CD4-positive, alpha-beta T cell (primary cell): ENCODE measurements around the gene LBHD2. TPM values are rescaled to one million over a fixed set of nuclear protein-coding genes. Genes with fewer than 3 reads are reported as not detected.

Experiments used
- ATAC-seq: fragments of 200-7000 bp; cut with Tn5 transposase; one replicate; pipeline ENCODE4 v1.10.0; 2022; ENCODE audit warnings: mild to moderate bottlenecking; ENCODE audit not compliant: poor library complexity
- CTCF ChIA-PET: fragments of 350-600 bp; sonication (Branson Sonifier 250); formaldehyde crosslinking; loops from one replicate; lab custom pipeline; 2021; ENCODE audit warnings: antibody characterized with exemption, inconsistent platforms; lab: Charles Lee
- POLR2A ChIA-PET: fragments of 350-600 bp; sonication (Branson Sonifier 250); formaldehyde crosslinking; loops from one replicate; lab custom pipeline; 2021; ENCODE audit warnings: antibody characterized with exemption, inconsistent platforms; lab: Charles Lee
- DNase-seq, 14 experiments: peaks; one replicate each; pipeline ENCODE4 v3.0.0-alpha.2; 2013 to 2020; ENCODE audit warnings: mixed read lengths in 2 of 14
- H3K27ac ChIP-seq, 2 donors: one replicate each; pipeline versions ENCODE4 v1.5.1 to v1.7.0; 2013; ENCODE audit warnings: low read length in 2 of 2, low read depth in 1 of 2, mild to moderate bottlenecking in 1 of 2
- H3K27me3 ChIP-seq, 2 experiments: 1 replicate in 1 of 2; 2 replicates in 1 of 2; pipeline versions ENCODE4 v1.6.1 to v1.7.0; 2013; ENCODE audit warnings: low read length in 2 of 2, control low read depth in 1 of 2, mild to moderate bottlenecking in 1 of 2, moderate library complexity in 1 of 2; ENCODE audit not compliant: insufficient read depth in 2 of 2, control insufficient read depth in 1 of 2
- H3K36me3 ChIP-seq: one replicate; pipeline ENCODE4 v1.6.1; 2013; ENCODE audit warnings: low read length, control low read depth; ENCODE audit not compliant: insufficient read depth
- H3K4me1 ChIP-seq: one replicate; pipeline ENCODE4 v1.6.1; 2013; ENCODE audit warnings: low read length, control low read depth; ENCODE audit not compliant: insufficient read depth
- H3K4me3 ChIP-seq: one replicate; pipeline ENCODE4 v1.5.1; 2013; ENCODE audit warnings: mild to moderate bottlenecking, low read length, moderate library complexity
- H3K9me3 ChIP-seq, 2 experiments: 1 replicate in 1 of 2; 2 replicates in 1 of 2; pipeline versions ENCODE4 v1.6.1 to v1.7.0; 2013; ENCODE audit warnings: low read length in 2 of 2, mild to moderate bottlenecking in 2 of 2, control low read depth in 1 of 2, moderate library complexity in 1 of 2; ENCODE audit not compliant: control insufficient read depth in 1 of 2, insufficient read depth in 1 of 2
- H3K27ac Mint-ChIP-seq: one replicate; pipeline ENCODE4 v1.8.0; 2020; ENCODE audit warnings: mixed read lengths
- H3K27me3 Mint-ChIP-seq: one replicate; pipeline ENCODE4 v1.8.0; 2021; ENCODE audit warnings: mixed read lengths
- H3K36me3 Mint-ChIP-seq: one replicate; pipeline ENCODE4 v1.8.0; 2021; ENCODE audit warnings: low read depth, mixed read lengths
- H3K4me1 Mint-ChIP-seq: one replicate; pipeline ENCODE4 v1.8.0; 2021; ENCODE audit warnings: low read depth, mixed read lengths
- H3K4me3 Mint-ChIP-seq: one replicate; pipeline ENCODE4 v1.8.0; 2020; ENCODE audit warnings: mild to moderate bottlenecking, mixed read lengths
- H3K9me3 Mint-ChIP-seq: one replicate; pipeline ENCODE4 v1.8.0; 2020; ENCODE audit warnings: mixed read lengths
- CTCF ChIP-seq: fragments of 200-600 bp; IDR thresholded peaks from one replicate; pipeline ENCODE4 v1.8.0; 2022; ENCODE audit warnings: antibody characterized with exemption, mild to moderate bottlenecking
- intact Hi-C, 2 experiments: fragments of 100-400 bp; cut with DNase I in 1 of 2; cut with micrococcal nuclease in 1 of 2; formaldehyde crosslinking; loops; one replicate each; pipeline versions ENCODE4 v1.15.1 to v1.9.0; 2023 to 2025; cut with DNase I, micrococcal nuclease
- total RNA-seq, 174 experiments: library from RNA in 2 of 174; stranded (reverse) in 2 of 174; gene quantifications; one replicate each; pipeline ENCODE4 v1.2.3 and lab custom pipeline; 2021 to 2026

The LBHD2 gene
- total RNA-seq, 2 experiments from 2014 or later: not detected

DNA sequence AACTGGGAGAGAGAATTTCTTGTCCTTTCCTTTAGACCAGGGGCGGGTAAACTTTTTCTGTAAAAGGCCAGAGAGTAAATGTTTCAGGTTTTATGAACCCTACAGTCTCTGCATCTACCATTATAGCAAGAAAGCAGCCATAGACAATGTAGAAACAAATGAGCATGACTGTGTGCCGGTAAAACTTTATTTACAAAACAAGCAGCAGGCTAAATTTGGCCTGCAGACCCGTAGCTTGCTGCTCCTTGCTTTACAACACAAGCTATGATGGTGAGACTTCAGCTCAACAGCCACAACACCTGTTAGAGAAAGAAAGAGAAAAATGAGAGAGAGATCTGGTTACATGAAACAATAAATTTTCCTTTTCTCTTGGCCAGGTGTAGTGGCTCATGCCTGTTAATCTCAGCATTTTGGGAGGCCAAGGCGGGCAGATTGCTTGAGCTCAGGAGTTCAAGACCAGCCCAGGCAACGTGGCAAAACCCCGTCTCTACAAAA is 22.5 kb upstream of the LBHD2 start:
- Histone ChIP-seq H3K27me3 (peaks cover 6 to 16% of the 10 kb centered on the region in 2 experiments), H3K4me1 (peaks cover 15% of the 10 kb centered on the region), H3K4me3 (no peak overlapping the region), H3K36me3 (no peaks in the 10 kb centered on the region), H3K27ac (no peak overlapping the region), H3K9me3 (peaks cover 0 to 7% of the 10 kb centered on the region in 2 experiments)
- POLR2A ChIA-PET: interaction anchor here (1.2 kb wide), 1 partner anchor 13 kb away, joined by 3 read pairs; no protein-coding TSS in a partner anchor
- H3K9me3 Mint-ChIP-seq: no peaks in the 10 kb centered on the region
- no peak for ATAC-seq
- CTCF ChIA-PET: no interaction called here
- DNase-seq: no peak
- intact Hi-C loops: no loop called here
- H3K4me1 Mint-ChIP-seq: no peaks in the 10 kb centered on the region
- H3K4me3 Mint-ChIP-seq: no peak overlapping the region
- TF ChIP-seq CTCF: no peak
- no peaks in the 10 kb centered on the region for H3K36me3 Mint-ChIP-seq
- H3K27me3 Mint-ChIP-seq: peaks cover 9% of the 10 kb centered on the region
- no peak overlapping the region for H3K27ac Mint-ChIP-seq

- Histone ChIP-seq H3K27me3 (peaks cover 2 to 10% of the 10 kb centered on the region in 2 experiments), H3K9me3 (no peaks in the 10 kb centered on the region), H3K36me3 (no peaks in the 10 kb centered on the region), H3K4me3 (no peak overlapping the region), H3K4me1 (no peaks in the 10 kb centered on the region), H3K27ac (no peak overlapping the region)
- ChIA-PET CTCF (no interaction called here), POLR2A (no interaction called here)
- H3K4me1 Mint-ChIP-seq: no peaks in the 10 kb centered on the region
- H3K27me3 Mint-ChIP-seq: peaks cover 9% of the 10 kb centered on the region
- no peaks in the 10 kb centered on the region for H3K9me3 Mint-ChIP-seq
- intact Hi-C loops: no loop called here
- ATAC-seq (no peak), DNase-seq (no peak)
- TF ChIP-seq CTCF: no peak
- H3K36me3 Mint-ChIP-seq: no peaks in the 10 kb centered on the region
- no peak overlapping the region for H3K4me3 Mint-ChIP-seq
- no peak overlapping the region for H3K27ac Mint-ChIP-seq
These were observed 19.6 kb upstream of the LBHD2 start for GRCh38 chr14:103064436-103064835.

DNA sequence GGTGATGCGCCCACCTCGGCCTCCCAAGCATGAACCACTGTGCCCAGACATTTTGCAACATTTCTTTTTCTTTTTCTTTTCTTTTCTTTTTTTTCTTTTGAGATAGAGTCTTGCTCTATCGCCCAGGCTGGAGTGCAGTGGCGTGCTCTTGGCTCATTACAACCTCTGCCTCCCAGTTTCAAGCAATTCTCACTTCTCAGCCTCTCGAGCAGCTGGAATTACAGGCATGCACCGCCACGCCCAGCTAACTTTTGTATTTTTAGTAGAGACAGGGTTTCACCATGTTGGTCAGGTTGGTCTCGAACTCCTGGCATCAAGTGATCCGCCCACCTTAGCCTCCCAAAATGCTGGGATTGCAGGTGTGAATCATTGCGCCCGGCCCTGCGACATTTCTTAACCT is 19.0 kb upstream of the LBHD2 start:
- intact Hi-C loops: no loop called here
- Histone ChIP-seq H3K27me3 (peaks cover 2 to 5% of the 10 kb centered on the region in 2 experiments), H3K36me3 (no peaks in the 10 kb centered on the region), H3K9me3 (no peaks in the 10 kb centered on the region), H3K4me3 (no peak overlapping the region), H3K4me1 (no peaks in the 10 kb centered on the region), H3K27ac (no peak overlapping the region)
- Mint-ChIP-seq H3K27ac (no peak overlapping the region), H3K9me3 (no peaks in the 10 kb centered on the region), H3K4me3 (no peak overlapping the region), H3K36me3 (no peaks in the 10 kb centered on the region), H3K4me1 (no peaks in the 10 kb centered on the region), H3K27me3 (peaks cover 8% of the 10 kb centered on the region)
- DNase-seq (no peak), ATAC-seq (no peak)
- POLR2A ChIA-PET: no interaction called here
- CTCF ChIA-PET: no interaction called here
- no peak for TF ChIP-seq CTCF
